Bronchial smooth muscle cell (primary cell): ENCODE measurements around the gene RNF183. TPM values are rescaled to one million over a fixed set of nuclear protein-coding genes. Genes with fewer than 3 reads are reported as not detected.

ENCODE experiments used
- total RNA-seq: library from RNA; depleted of rRNA; stranded (reverse); fragments of >200 nt; gene quantifications from 2 replicates; pipeline ENCODE4 v1.2.1, GENCODE V29; 2014

The RNF183 gene, protein sequence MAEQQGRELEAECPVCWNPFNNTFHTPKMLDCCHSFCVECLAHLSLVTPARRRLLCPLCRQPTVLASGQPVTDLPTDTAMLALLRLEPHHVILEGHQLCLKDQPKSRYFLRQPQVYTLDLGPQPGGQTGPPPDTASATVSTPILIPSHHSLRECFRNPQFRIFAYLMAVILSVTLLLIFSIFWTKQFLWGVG
- not detected in 2 replicates for total RNA-seq

DNA sequence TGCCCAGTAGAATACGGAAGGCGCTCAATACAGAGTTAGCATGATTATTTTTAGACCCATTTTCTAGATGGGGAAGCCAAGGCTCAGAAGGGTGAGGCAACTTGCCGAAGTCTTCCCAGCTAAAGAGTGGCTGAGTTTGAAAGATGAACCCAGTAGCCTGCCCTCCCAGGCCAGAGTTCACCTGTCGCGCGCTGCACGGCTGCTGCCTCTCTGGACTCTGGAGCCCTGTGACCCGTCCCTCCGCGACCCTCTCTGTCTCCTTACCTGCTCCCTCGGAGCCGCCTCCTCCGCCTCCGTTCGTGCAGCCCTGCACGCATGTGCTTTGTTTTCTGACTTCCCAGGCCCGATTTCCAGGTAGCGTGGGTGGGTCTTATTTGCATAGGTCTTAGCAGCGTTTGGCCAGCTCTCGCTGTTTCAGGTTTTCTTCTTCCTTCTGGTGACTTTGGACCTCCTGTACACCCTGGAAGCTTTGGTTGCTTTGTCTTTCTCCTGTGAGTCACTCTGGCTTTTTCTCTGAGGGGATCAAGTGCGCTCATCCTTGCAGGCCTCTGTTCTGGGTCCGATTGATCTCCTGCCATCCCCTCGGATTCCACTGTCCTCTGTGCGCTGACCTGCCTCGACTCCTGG, at the start of gene RNF183:
RNF183 (minus strand) TSS at position 585 of the 627 bp plus-strand sequence. CDS start 5,192 bp downstream, outside the sequence.

DNA sequence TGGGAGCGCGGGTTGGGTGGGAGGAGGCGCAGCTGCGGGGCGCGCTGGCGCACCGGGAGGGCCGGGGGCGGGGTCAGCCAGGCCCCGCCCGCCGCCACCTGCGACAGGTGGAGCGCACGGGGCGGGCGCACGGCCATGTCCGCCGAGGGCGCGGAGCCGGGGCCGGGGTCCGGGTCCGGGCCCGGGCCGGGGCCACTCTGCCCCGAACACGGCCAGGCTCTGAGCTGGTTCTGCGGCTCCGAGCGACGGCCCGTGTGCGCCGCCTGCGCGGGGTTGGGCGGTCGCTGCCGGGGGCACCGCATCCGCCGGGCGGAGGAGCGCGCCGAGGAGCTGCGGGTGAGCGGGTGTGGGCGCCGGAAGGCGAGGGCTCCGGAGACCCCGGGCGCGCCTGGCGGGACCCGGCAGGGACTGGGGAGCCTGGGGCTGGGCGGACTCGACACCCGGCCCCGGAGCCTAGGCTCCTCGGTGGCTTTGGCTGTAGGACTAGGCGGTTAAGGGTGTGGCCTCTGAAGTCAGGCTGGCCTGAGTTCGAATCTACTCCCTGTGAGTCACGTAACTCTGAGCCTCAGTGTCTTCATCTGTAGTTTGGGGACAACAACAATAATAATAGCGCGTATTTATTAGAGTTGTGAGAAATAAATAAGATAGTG, 46.4 kb upstream of the RNF183 start, which contains the start of gene BSPRY:
BSPRY (plus strand) TSS at position 97 of the 650 bp plus-strand sequence; CDS start at position 136, 39 bp downstream.

DNA sequence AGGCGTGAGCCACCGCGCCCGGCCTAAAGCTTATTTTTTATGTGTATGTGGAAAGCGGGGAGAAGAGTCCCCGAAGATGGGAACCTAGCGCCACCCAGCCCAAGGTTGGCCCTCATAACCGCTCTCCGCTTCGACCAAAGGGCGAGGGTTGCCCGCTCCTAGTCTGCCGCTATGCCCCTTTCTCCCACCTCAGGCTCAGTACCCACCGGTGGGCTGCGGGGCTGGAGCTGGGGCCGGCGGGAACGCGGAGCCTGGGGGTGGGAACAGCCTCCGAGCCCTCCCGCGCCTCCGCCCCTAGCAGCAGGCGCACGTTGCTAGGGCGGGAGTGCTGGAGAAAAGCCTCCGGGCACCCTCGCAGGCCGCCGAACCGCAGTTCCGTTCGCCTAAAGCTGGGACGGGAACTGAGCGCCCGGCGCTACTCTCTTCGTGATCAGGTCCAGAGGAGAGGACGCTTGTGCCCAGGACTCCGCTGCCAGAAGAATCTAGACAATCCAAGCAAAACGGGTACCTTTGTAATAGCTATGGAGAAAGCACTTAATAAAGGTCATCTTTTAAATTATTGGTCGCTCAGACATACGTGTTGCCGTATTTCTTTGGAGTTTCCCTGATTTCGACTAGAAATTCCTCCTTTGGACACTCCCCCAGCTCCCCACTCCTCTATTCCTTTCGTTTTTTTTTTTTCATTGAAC, 37.0 kb upstream of the RNF183 start, which contains the start of gene WDR31:
WDR31 (minus strand) TSS at position 265 of the 689 bp plus-strand sequence. CDS start 8,253 bp downstream, outside the sequence.

DNA sequence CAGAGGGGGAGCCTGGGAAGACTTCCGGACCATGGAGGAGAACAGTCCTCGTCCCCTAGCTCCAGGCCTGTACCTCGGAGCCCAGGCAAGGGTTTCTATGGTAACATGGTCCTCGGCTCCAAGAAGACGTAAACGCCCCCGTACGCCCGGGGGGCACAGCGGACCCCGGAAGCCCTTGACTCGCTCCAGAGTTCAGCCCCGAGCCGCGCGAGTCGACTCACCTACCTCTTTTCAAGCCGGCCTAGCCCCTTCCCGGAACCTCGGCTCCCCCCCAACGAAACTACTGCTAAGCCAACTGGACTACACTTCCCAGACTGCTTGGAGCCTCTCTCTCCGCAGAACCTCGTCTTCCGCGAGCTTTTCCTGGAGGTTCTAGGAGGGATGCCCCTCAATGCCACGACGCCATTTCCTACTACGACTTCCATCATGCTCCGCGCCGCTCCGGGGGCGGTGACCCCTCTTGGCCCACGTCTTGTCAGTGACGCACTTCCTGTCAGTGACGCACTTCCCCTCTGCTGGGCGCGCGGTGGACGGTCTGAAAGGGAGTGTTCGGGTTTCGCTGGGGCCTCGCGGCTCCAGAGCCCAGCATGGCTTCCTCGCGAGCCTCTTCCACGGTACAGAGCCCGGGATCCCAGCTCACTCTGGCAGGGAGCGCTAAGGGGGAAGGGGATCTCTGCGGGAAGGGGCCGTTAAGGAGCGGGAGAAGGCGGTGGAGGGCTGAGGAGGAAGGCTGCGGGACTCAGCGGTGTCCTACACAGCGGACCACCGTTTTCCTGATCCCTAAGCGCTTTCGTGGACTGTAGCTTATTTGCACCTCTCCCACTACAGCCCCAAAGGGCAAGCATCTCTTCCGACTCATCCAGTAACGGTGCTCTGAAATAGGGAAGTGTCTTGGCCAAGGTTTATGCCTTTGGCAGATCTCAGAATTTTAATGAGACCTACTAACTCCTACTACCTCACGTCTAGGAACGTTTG, 27.7 kb downstream of the RNF183 start, which contains the start of the genes CDC26 and PRPF4:
CDC26 (minus strand) TSS at position 416 of the 975 bp plus-strand sequence. CDS start 3,065 bp downstream, outside the sequence.
PRPF4 (plus strand) TSS at position 502 of the 975 bp plus-strand sequence; CDS start at position 588, 86 bp downstream.

Other genes starting within 250 kb of the RNF183 start
- 3.3 and 3.7 TPM in 2 replicates for gene ZFP37, start 246.7 kb downstream of the RNF183 start, total RNA-seq
- gene SLC31A2, start 152.4 kb downstream of the RNF183 start, total RNA-seq, result 5.2 and 6.8 TPM in 2 replicates
- gene FKBP15, start 82.1 kb downstream of the RNF183 start, total RNA-seq, result 12.6 and 13.7 TPM in 2 replicates
- 8.2 and 19.9 TPM in 2 replicates for gene SLC31A1, start 81.8 kb downstream of the RNF183 start, total RNA-seq
- 47.1 and 64.3 TPM in 2 replicates for gene CDC26, start 27.8 kb downstream of the RNF183 start, total RNA-seq
- 16.8 and 17.7 TPM in 2 replicates for gene PRPF4, start 27.7 kb downstream of the RNF183 start, total RNA-seq
- gene WDR31, start 36.9 kb upstream of the RNF183 start, total RNA-seq, result 2.8 and 3.8 TPM in 2 replicates
- not detected in 2 replicates for gene BSPRY, start 46.2 kb upstream of the RNF183 start, total RNA-seq
- 7.2 and 11.2 TPM in 2 replicates for gene HDHD3, start 73.6 kb upstream of the RNF183 start, total RNA-seq
- gene ALAD, start 97.9 kb upstream of the RNF183 start, total RNA-seq, result 36.1 and 36.7 TPM in 2 replicates
- gene POLE3, start 107.3 kb upstream of the RNF183 start, total RNA-seq, result 14.6 and 19.1 TPM in 2 replicates
- 0.16 and 0.26 TPM in 2 replicates for gene C9orf43, start 107.4 kb upstream of the RNF183 start, total RNA-seq
- gene RGS3, start 160.4 kb upstream of the RNF183 start, total RNA-seq, result 20.8 and 60.0 TPM in 2 replicates